OCI-M2 (cell line): ENCODE results near the gene DIP2B.
A peak's percentile ranks its signal among the peaks of the same experiment; 100 is the strongest.
"Not testable (repeated sequence)": the region's sequence is repeated elsewhere in the genome, so short reads cannot be mapped to it uniquely, and the experiment has no call there.

Source experiments
- DNase-seq: peaks from one replicate; lab custom pipeline; 2025; ENCODE audit not compliant: unreplicated experiment; lab: John Stamatoyannopoulos, UW

DIP2B gene

GRCh38 chr12:50504798-50505674 lies at the start of gene DIP2B:
Gene DIP2B (plus strand): TSS chr12:50504985. CDS start chr12:50505141, 156 bp downstream.
- peak; percentile 81 for DNase-seq

- no peak for DNase-seq
These were observed 46.2 kb upstream of the DIP2B start for GRCh38 chr12:50458606-50459005.

GRCh38 chr12:50467439-50467838 lies 37.3 kb upstream of the DIP2B start:
- no peak for DNase-seq

- DNase-seq = no peak
These were observed 27.4 kb upstream of the DIP2B start for GRCh38 chr12:50477241-50477832.

GRCh38 chr12:50482571-50482970 lies 22.2 kb upstream of the DIP2B start:
- no peak for DNase-seq

GRCh38 chr12:50483488-50483887 lies 21.3 kb upstream of the DIP2B start:
- DNase-seq = no peak

- no peak for DNase-seq
These were observed 16.0 kb upstream of the DIP2B start for GRCh38 chr12:50488801-50489200.

GRCh38 chr12:50498119-50498518 lies 6.7 kb upstream of the DIP2B start:
- DNase-seq = not testable (repeated sequence)

GRCh38 chr12:50505675-50506530 lies 1.1 kb downstream of the DIP2B start:
- DNase-seq = no peak

GRCh38 chr12:50506753-50507473 lies 2.1 kb downstream of the DIP2B start:
- no peak for DNase-seq

- no peak for DNase-seq
These were observed 2.7 kb downstream of the DIP2B start for GRCh38 chr12:50507474-50507838.

- no peak for DNase-seq
These were observed 3.1 kb downstream of the DIP2B start for GRCh38 chr12:50507930-50508329.

GRCh38 chr12:50508414-50508813 lies 3.6 kb downstream of the DIP2B start:
- no peak for DNase-seq

GRCh38 chr12:50508970-50509663 lies 4.3 kb downstream of the DIP2B start:
- no peak for DNase-seq

- no peak for DNase-seq
These were observed 9.9 kb downstream of the DIP2B start for GRCh38 chr12:50514526-50515276.

GRCh38 chr12:50515587-50515986 lies 10.8 kb downstream of the DIP2B start:
- no peak for DNase-seq

GRCh38 chr12:50517421-50518048 lies 12.8 kb downstream of the DIP2B start:
- no peak for DNase-seq

GRCh38 chr12:50518090-50518489 lies 13.3 kb downstream of the DIP2B start:
- no peak for DNase-seq

GRCh38 chr12:50519353-50519752 lies 14.6 kb downstream of the DIP2B start:
- no peak for DNase-seq
